Measurements from ENCODE around the gene TANGO6. TPM values are rescaled to one million over a fixed set of nuclear protein-coding genes. Genes with fewer than 3 reads are reported as not detected.

The TANGO6 gene
- total and polyA plus RNA-seq, 10 of the 15 experiments (the other 5 are each of a cell fraction or from before 2014, with no cell fraction given): 1.1 to 20.6 (median 11.0) TPM

DNA sequence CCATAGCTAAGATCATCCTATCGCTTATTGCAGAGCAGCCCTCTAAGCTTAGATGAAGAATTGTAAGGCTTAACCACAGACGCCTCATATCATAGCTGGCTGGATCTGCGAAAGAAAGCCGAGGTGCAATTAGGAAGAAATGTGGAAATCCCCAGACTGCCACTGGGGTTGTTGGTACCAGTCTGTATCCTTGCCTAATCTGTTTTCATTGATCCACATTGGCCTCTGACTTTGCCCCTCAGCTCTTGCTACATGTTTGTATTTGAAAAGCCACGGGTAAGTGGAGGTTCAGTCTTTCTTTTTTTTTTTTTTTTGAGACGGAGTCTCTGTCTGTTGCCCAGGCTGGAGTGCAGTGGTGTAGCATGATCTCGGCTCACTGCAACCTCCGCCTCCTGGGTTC is 48.9 kb downstream of the TANGO6 start:
- in situ Hi-C loops (cut with MboI) (no loop called here), intact Hi-C loops (cut with micrococcal nuclease; ENCODE audit: unreplicated experiment) (no loop called here)
- ChIA-PET SMC1A (ENCODE audit: uncharacterized antibody, unreplicated experiment) (interaction anchor here (0.9 kb wide), 1 partner anchor 49 kb away, joined by 3 read pairs; no protein-coding TSS in a partner anchor), RAD21 (ENCODE audit: unreplicated experiment) (no interaction called here), CTCF (interaction anchor here (0.6 to 1.9 kb wide), 3 partner anchors 10 to 153 kb away, joined by 3 to 7 read pairs (median 4); no protein-coding TSS in a partner anchor), POLR2A (interaction anchor here (0.7 kb wide), 1 partner anchor 11 kb away, joined by 4 read pairs; no protein-coding TSS in a partner anchor)
- FAIRE-seq (no peak), DNase-seq (ENCODE audit: low read depth, low spot score) (no peak), ATAC-seq (no peak)
- no peaks in the 10 kb centered on the region for H4K20me1 ChIP-seq (ENCODE audit: control insufficient read depth, insufficient read depth)
- H3K9ac ChIP-seq (ENCODE audit: control insufficient read depth, insufficient read depth, low read length): no peak overlapping the region
- TF ChIP-seq NR2C1 (IDR thresholded peaks at IDR 0.05) (no peak), CREB1 (IDR thresholded peaks at IDR 0.05; ENCODE audit: low read depth) (no peak), ZBED1 (IDR thresholded peaks at IDR 0.05; ENCODE audit: borderline replicate concordance) (no peak)
- TF ChIP-seq, protein P1, sequence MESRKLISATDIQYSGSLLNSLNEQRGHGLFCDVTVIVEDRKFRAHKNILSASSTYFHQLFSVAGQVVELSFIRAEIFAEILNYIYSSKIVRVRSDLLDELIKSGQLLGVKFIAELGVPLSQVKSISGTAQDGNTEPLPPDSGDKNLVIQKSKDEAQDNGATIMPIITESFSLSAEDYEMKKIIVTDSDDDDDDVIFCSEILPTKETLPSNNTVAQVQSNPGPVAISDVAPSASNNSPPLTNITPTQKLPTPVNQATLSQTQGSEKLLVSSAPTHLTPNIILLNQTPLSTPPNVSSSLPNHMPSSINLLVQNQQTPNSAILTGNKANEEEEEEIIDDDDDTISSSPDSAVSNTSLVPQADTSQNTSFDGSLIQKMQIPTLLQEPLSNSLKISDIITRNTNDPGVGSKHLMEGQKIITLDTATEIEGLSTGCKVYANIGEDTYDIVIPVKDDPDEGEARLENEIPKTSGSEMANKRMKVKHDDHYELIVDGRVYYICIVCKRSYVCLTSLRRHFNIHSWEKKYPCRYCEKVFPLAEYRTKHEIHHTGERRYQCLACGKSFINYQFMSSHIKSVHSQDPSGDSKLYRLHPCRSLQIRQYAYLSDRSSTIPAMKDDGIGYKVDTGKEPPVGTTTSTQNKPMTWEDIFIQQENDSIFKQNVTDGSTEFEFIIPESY (IDR thresholded peaks at IDR 0.05): no peak
- no peaks in the 10 kb centered on the region for H3K4me1 ChIP-seq (ENCODE audit: control insufficient read depth, insufficient read depth, low read length)
- no peaks in the 10 kb centered on the region; a peak in 1 of 4 replicates for H3K36me3 ChIP-seq (ENCODE audit: control insufficient read depth in 2 of 2, insufficient read depth in 2 of 2, low read length in 1 of 2)
- WGBS (ENCODE audit: insufficient coverage, insufficient replicate concordance, low lambda C conversion rate, missing lambda C conversion rate): 90% methylated on average over 7 of the region's 8 CpGs
- BruUV-seq (replicated peaks): no TSS peak
- no peak overlapping the region for H2AFZ ChIP-seq (ENCODE audit: control insufficient read depth, low read depth, low read length)
- H3K27me3 ChIP-seq (replicated peaks in 1 of 2; ENCODE audit: control insufficient read depth in 2 of 2, insufficient read depth in 2 of 2, low read length in 1 of 2): no peaks in the 10 kb centered on the region
- H3K4me3 ChIP-seq: no peak overlapping the region
- H3K4me2 ChIP-seq (ENCODE audit: control insufficient read depth, insufficient read depth): no peak overlapping the region
- no peaks in the 10 kb centered on the region for H3K79me2 ChIP-seq (ENCODE audit: control insufficient read depth, insufficient read depth, low read length)
- no peak overlapping the region for H3K27ac ChIP-seq (ENCODE audit: control insufficient read depth, insufficient read depth)
- no peaks in the 10 kb centered on the region for H3K9me3 ChIP-seq (replicated peaks; ENCODE audit: control insufficient read depth, insufficient read depth, low read length)

DNA sequence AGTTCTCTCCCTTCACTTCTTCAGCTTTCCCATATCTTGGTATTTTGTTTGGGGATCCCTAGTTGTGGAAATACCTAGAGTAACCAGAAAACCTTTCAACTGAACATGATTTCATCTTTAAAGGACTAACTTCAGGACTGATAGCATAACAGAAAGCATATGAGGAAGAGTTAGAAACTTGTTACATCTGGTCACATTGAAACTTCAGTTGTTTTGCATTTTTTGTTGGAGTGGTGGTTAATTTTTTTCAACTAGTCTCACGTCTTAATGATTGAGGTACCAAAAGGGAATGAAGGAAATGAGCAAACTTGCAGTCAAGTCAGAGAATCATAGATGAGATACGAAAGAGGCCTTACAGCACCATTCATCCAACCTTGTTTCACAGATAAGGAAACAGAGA is 49.6 kb downstream of the TANGO6 start:
- H3K9ac ChIP-seq (ENCODE audit: control insufficient read depth, insufficient read depth, low read length): no peak overlapping the region
- no TSS peak for BruUV-seq (replicated peaks)
- ChIA-PET CTCF (interaction anchor here (1.2 kb wide), 1 partner anchor 45 kb away, joined by 4 read pairs; no protein-coding TSS in a partner anchor), POLR2A (interaction anchor here (0.7 kb wide), 1 partner anchor 11 kb away, joined by 4 read pairs; no protein-coding TSS in a partner anchor), SMC1A (ENCODE audit: uncharacterized antibody, unreplicated experiment) (no interaction called here), RAD21 (ENCODE audit: unreplicated experiment) (no interaction called here)
- FAIRE-seq (peak; percentile 31), DNase-seq (ENCODE audit: low read depth, low spot score) (no peak), ATAC-seq (no peak)
- no peak overlapping the region for H3K27ac ChIP-seq (ENCODE audit: control insufficient read depth, insufficient read depth)
- H3K36me3 ChIP-seq (ENCODE audit: control insufficient read depth in 2 of 2, insufficient read depth in 2 of 2, low read length in 1 of 2): no peaks in the 10 kb centered on the region; a peak in 1 of 4 replicates
- no peaks in the 10 kb centered on the region for H3K4me1 ChIP-seq (ENCODE audit: control insufficient read depth, insufficient read depth, low read length)
- H3K79me2 ChIP-seq (ENCODE audit: control insufficient read depth, insufficient read depth, low read length): no peaks in the 10 kb centered on the region
- no peaks in the 10 kb centered on the region for H4K20me1 ChIP-seq (ENCODE audit: control insufficient read depth, insufficient read depth)
- no peak overlapping the region for H2AFZ ChIP-seq (ENCODE audit: control insufficient read depth, low read depth, low read length)
- H3K4me3 ChIP-seq: no peak overlapping the region
- H3K4me2 ChIP-seq (ENCODE audit: control insufficient read depth, insufficient read depth): no peak overlapping the region
- H3K9me3 ChIP-seq (replicated peaks; ENCODE audit: control insufficient read depth, insufficient read depth, low read length): no peaks in the 10 kb centered on the region
- no peak for TF ChIP-seq RAD51 (IDR thresholded peaks at IDR 0.05)
- TF ChIP-seq MYB (IDR thresholded peaks at IDR 0.05; ENCODE audit: borderline replicate concordance, low read depth, low read length): no peak
- TF ChIP-seq SIX5 (IDR thresholded peaks at IDR 0.05; ENCODE audit: low read depth, low read length, severe bottlenecking): no peak
- TF ChIP-seq, protein P2, sequence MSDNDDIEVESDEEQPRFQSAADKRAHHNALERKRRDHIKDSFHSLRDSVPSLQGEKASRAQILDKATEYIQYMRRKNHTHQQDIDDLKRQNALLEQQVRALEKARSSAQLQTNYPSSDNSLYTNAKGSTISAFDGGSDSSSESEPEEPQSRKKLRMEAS (IDR thresholded peaks at IDR 0.05; ENCODE audit: low read depth, low read length): no peak
- TF ChIP-seq YY1 (IDR thresholded peaks at IDR 0.05; ENCODE audit: low read depth, low read length): no peak
- no peak for TF ChIP-seq BHLHE40 (IDR thresholded peaks at IDR 0.05; ENCODE audit: borderline replicate concordance in 1 of 2, low read depth in 2 of 2, low read length in 1 of 2)
- TF ChIP-seq BCL11A (IDR thresholded peaks at IDR 0.05; ENCODE audit: low read depth, low read length): no peak
- TF ChIP-seq, protein P3, sequence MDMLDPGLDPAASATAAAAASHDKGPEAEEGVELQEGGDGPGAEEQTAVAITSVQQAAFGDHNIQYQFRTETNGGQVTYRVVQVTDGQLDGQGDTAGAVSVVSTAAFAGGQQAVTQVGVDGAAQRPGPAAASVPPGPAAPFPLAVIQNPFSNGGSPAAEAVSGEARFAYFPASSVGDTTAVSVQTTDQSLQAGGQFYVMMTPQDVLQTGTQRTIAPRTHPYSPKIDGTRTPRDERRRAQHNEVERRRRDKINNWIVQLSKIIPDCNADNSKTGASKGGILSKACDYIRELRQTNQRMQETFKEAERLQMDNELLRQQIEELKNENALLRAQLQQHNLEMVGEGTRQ (IDR thresholded peaks at IDR 0.05; ENCODE audit: borderline replicate concordance, low read depth, low read length): no peak
- WGBS (ENCODE audit: insufficient coverage, insufficient replicate concordance, low lambda C conversion rate, missing lambda C conversion rate): 48% methylated on average over 2 of the region's 2 CpGs
- in situ Hi-C loops (cut with MboI): no loop called here
- intact Hi-C loops (cut with micrococcal nuclease; ENCODE audit: unreplicated experiment): no loop called here
- no peaks in the 10 kb centered on the region for H3K27me3 ChIP-seq (replicated peaks in 1 of 2; ENCODE audit: control insufficient read depth in 2 of 2, insufficient read depth in 2 of 2, low read length in 1 of 2)
